A172 (cell line): ENCODE results near the gene CDH4. TPM values are rescaled to one million over a fixed set of nuclear protein-coding genes. Genes with fewer than 3 reads are reported as not detected.

Experiments
- DNase-seq: peaks from one replicate; pipeline ENCODE4 v3.0.0-alpha.2; 2015; ENCODE audit warnings: low spot score
- total RNA-seq: library from RNA; depleted of rRNA; stranded (reverse); fragments of >200 nt; shearing (Covaris generic); gene quantifications from 2 replicates; pipeline ENCODE4 v1.2.3, GENCODE V29; 2014; rRNA removed

CDH4 gene
- 2.6 and 5.5 TPM in 2 replicates for total RNA-seq

DNA sequence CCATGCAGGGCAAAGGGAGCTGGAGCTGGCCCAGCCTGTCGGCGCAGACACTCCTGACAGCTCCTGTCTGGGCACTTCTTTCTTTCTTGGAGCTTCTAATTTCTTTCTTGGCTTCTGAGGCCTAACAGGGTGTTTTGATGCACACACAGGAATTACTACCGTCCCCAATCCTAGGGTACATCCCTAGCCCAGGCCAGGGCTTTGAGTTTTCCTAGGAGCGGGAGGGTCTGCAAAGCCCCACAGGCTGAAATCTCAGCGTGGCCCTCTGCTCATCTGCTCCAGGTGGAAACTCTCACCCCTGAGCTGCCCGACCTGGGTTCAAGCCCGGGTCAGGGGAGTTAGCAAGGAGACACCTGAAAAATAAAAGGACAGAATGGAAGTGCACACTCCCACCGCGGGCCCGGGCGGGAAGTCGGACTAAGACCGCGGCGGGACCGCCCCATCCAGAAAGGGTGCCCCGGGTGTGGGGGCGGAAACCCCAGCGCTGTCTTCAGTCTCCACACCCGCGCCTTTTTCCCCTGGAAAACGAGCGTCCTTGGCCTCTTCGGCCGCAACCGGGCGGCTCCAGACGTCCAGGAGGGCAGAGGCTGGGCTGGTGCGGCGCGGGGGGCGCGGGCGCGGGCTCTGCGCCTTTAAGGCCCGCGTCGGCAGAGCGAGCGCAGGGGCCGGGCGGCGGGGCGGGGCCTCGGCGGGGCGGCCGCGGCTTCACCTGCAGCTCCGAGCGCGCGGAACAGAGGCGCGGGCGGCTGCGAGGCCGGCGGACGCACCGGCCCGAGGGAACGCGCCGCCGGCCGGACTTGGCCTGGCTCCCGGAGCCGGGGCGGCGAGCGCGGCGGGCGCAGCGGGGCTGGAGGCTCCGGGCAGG, at the start of gene CDH4:
Gene CDH4, plus strand, starts transcription at position 733 of the 865 bp plus-strand sequence.
- no peak for DNase-seq

DNA sequence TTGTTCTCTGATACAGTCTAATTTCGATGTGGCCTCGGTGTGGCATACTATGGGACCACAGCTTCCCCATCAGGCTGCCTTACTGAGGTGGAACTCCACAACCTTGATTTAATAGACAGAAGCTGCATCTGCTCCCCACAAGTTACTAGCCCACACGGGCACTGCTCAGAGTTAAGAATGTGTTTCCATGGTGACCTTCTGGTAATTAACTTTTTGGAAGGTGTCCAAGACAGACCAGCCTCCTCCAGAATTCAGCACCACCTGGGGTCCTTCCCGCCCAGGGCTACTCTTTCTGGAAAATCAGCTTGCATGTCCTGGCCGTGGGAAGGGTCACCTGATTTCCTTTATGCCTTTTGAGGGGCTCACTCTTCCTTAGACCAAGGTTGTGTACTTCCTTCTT, 48.7 kb upstream of the CDH4 start:
- DNase-seq, result no peak

DNA sequence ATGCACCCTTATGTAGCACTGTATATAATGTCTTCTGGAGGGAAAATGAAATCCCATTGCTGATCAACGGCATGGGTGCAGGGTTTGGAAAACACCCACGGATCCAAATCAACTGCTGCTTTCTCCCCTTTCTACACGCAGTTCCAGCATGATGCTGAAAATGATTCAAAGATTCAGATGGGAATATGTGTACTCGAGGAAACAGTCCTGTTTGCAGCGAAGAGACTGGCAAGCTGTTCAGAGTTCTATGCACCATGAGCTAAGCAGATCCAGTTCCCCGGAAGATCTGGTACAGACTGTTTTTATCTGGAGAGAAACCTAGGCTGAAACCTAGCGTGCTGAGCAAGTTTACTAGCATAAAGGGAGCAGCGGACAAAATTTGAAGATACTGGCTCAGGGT, 47.9 kb upstream of the CDH4 start:
- DNase-seq, result no peak

DNA sequence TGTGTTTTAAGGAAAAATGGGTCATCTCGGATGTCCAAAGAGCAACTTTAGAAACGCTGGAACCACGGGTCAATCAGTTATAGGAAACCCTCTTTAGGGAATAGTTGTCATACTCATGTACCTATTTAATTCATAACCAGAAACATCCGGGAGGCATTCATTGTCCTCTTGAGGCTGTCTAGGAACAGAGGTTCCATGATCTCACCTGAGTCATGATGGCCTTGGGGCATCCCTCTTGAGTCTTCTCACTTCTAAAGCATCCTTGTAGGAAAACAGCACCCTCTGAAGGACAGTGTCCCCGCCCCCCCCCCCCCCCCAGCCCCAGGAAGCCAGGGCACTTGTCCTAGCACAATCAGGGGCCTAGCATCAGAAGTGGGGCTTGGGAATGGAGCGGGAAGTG, 46.3 kb upstream of the CDH4 start:
- DNase-seq, result no peak

DNA sequence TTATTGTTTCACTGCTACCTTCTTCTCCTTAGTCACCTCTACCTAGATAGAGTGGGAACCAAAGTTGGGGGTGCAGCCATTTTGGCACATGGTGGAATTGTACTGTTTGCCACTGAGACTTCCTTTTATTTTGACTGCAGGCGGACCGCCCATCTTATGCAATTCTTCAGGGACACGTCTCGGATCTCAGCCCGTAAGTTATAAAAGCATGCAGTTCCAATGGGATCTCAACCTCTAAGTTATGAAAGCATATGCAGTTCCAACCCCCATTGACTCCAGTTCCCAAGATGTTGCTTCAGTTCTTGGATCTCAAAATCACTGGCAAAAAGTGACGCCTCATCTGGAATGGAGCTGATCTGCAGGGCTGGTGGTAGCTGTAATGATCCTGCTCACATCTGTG, 41.2 kb upstream of the CDH4 start:
- no peak for DNase-seq

DNA sequence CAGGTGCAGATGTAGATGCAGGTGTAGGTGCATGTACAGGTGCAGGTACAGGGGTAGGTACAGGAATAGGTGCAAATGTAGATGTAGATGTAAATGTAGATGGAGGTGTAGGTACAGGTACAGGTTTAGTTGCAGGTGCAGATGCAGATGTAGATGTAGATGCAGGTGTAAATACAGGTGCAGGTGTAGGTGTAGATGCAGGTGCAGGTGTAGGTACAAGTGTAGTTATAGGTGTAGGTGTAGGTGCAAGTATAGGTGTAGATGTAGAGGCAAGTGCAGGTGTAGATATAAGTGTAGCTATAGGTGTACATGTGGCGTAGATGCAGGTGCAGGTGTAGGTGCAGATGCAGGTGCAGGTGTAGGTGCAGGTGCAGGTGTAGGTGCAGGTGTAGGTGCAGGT, 34.2 kb upstream of the CDH4 start:
- no peak for DNase-seq

DNA sequence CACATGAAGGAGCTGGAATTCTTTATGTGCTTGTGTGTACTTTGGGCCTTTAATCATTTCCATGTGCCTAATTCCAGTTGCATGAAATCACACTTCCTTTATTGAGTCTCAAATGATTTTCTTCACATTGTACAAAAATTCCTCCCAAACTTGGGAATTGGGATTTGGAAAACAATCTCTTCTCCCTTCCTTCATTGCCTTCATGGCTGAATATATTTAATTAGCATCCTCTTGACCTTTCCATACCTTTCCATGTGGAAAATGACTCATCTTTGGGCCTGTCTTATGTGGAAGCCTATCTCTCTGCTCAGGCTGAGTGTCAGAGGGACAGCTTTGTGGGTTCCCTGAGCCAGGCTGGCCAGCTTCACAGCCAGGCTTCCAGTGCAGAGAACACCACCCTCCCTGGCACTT, 33.0 kb upstream of the CDH4 start:
- DNase-seq, result peak; percentile 21

DNA sequence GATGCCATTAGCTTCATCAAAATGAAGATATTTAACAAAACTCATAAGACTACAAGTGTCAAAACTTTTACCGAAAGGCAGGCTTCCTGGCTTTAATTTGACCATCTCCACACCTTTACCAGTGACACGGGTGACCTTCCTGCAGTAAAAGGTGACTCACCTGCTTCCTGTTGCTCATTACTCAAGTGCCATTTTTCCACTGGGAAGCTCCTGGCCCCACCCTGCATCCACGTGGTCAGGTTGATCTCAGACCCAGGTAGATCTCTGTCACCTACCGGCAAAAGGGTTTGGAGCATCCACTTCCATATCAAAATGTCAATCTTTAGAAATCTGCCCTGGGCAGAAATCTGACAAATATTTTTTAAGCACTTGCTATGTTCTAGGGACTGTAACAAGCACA, 31.9 kb upstream of the CDH4 start:
- peak; percentile 9 for DNase-seq

DNA sequence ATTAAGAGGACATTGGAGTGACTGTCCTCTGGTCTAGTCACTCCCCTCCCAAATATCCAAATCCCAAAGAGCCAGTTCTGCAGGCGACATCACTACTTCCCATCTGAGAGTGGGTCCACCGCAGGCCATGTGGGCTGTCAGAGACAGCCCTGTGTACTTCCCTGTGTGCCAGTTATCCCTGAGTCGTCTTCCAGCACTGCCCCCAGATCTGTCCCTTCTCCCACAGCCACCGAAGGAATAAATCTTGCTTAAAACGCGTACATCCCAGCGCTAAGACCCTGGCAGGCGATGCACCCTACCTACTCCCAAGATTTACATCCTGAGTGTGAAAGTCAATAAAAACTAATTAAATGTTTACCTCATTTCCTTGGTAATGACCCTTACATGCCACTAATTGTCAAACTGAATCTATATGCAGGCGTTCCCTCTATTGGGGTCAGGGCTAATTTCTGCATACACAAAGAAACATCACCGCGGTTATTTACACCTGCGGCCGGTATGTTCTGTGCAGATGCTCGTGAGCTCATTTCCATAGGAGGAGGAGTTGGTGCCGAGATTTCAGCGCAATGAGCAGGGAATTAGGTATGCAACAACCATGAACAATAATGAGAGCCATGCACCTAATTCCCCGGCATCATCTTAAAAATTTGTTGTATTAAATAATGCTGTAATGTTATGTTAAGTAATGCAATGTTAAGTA, 31.3 kb upstream of the CDH4 start:
- no peak for DNase-seq

DNA sequence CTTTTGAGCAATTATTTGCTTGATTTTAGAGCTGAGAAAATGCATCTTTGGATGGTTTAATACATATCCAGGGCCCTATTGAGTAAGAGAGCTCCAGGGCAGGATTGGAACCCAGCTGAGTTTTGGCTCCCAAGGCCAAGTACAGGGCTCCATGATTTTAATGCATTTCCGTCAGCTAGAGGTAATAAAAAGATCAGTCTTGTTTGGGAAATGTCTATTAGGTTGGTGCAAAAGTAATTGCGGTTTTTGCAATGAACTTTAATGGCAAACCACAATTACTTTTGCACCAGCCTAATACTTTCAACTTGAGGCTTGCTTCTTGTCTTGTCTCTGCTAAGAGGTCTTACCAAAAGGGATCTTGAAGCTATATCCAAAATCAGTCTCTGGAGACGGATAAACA, 29.4 kb upstream of the CDH4 start:
- DNase-seq, result no peak

DNA sequence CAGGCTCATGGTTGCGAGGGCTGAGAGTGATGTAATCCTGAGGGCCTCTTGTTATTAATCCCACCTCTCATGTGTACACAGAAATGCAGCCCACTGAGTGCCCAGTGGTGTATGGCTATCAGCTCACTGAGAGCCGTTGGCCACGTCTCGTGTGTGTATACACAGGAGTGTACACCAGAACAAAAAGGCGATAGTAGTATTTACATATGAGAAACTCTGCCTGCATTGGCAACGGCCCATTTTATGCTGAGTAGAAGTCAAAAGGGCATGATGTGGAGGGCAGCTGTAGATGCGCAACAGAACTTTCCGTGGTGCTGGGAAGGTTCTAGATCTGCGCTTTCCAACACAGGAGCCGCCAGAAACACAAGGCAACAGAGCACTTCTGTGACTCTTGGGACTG, 28.9 kb upstream of the CDH4 start:
- no peak for DNase-seq

DNA sequence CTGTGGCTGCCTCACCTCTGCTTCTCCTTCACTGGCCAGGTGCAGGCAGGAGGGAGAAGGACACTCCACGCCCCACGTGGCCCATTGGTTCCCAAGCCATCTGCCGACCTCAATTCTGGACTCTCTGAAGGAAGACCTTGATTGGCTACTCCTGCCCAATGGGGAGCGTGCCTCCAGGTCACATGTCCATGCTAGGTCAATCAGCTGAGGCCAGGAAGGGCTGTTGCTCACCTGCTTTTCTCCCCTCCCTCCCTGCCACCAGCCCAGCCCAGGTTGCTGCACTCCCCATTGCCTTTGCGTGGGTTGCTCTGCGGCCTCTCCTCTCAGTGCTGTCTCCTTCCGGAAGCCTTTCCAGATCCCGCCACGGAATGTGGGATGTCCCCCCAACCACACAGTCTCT, 21.9 kb upstream of the CDH4 start:
- no peak for DNase-seq

DNA sequence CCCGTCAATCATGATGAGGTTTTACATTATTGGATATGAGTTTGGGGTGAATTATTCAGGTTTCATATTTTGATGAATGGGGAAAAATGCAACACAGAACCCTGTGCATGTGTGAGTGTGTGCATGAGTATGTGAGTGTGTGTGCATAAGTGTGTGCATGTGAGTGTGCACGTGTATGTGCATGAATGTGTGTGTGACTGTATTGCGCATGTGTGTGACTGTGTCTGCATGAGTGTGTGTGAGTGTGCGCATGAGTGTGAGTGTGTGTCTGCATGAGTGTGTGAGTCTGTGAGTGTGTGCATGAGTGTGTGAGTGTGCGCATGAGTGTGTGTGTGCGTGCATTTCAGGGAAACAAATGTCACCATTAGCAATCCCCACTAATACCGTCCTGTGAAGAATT, 18.5 kb upstream of the CDH4 start:
- DNase-seq, result no peak

DNA sequence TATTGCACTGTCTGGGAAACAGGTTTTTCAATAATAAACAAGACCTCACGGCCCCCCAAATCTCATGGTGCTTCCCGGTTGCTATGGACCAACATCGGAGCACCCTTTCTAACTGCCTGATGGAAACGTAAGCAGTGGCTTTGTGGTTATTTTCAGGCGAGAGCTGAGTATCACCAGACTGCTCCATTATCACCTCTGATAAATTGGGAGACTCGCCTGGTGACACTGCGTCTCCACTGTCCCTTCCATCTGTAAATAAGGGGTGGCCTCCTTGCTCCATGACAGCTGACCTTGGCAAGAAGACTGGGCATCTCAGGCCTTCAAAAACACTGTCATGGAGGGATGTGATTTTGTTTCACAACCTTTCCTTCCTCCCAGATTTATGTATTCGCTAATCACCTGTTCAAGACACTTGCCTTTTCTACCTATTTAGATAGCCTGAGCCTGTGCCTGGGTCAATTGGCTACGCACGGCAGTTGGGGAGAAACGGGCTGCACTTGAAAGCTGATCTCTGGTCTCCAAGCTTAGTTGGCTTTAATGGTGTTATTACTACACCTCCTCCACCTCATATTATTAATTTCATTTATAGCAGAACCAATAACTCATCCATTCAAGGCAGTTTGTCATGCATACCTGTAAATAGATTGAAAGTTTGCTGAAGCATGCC, 17.7 kb upstream of the CDH4 start:
- no peak for DNase-seq

DNA sequence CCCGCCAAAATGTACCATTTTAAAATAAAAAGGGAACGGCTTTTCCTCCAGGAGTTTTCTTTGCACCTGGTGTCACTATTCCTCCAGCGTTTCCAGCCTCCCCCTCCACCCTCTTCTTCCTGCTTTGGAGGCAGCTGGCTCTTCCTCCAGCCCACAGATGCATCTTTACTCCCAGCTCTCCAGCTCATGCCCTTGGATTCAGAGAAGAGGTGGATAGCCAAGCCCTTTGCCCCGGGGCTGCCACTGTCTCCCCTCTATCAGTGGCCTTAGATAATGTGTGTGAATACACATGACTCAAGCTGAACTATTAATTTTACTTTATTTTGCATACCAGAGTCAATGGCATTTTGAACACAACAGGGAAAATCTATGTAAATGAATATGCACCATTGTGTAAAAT, 15.3 kb upstream of the CDH4 start:
- no peak for DNase-seq

DNA sequence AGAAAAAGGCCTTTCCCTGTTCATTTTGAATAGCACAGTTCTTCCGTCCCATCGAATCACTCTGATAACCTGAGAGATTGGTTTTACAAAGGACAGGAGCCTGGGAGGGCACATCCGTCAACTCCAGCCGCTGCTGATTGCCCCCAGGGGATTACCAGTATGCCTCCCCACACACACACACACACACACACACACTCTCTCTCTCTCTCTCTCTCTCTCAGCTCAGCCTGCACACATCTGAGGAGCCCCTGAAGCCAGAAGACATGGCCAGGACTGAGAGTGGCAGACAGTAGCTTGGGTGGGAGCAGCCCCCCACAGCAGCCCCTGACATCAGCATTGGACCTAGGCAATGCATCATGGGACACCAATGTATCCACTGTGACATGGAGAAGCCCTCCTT, 13.2 kb upstream of the CDH4 start:
- DNase-seq, result no peak

DNA sequence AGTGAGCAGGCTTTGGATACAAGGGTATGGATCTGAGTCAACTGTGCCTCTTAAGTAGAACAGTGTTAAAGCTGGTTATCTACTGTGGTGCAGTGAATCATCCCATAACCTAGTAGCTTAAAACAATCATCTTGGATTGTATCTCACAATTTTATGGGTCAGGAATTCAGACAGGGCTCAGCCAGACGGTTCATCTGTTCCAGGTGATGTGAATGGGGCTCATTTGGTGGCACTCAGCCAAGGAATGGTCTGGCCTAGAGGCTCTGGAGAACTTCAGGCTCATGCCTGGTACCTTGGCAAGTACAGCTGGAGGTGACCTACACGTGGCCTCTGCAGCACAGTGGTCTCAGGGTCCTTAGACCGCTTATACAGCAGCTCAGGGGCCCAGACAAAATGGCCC, 11.2 kb upstream of the CDH4 start:
- no peak for DNase-seq

DNA sequence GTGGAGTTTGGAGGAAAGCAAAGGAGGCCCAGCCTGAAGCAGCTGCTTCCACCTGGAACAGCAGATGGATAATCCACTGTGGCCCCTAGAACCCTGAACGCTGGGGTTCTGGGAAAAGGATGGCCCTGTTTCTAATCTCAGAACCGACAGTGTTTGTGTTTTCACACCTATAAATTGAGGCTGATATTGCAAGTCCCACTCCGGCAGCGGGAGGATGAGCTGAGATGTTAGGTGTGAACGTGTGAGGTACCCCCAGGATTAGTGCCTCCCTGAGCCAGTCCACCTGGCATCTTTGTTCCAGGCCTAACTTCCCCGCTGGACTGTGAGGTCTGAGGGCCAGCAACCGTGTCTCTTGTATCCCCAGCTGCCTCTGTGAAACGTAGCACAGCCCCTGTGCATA, 7.8 kb upstream of the CDH4 start:
- DNase-seq, result no peak

DNA sequence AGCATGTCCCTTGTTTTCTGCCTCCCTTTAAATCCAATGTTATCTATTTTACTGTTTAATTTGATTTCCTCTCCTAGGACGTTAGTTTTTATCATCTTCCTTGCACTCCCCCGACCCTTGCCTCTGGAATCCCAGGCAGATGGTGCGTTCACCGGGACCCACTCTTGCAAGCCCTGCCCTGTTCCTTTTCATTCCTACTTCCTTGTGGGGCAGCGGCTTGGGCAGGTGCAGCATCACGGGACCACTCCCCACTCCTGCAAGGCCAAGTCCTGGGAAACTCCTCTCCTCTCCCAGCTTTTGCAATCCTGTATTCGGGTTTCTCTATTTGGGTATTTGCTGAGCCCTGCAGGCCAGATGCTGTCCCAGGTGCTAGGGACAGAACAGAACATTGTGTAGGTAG, 5.8 kb upstream of the CDH4 start:
- no peak for DNase-seq

DNA sequence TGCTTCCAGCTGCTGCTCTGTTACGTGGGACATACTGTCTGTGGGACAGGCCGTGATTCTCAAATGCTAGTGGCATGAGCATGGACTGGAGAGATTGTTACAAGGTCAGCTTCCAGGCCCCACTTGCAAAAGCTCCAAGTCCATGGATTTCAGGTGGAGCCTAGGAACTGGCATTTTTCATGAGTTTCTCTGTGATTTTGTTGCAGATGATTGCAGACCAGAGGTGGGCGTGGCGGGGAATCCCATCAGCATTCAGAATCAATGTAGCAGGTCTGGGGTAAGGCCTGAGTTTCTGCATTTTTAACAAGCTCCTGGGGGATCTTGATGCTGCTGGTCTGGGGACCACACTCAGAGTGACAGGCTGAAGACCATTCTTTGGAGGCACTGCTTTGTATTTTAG, 2.4 kb upstream of the CDH4 start:
- no peak for DNase-seq

DNA sequence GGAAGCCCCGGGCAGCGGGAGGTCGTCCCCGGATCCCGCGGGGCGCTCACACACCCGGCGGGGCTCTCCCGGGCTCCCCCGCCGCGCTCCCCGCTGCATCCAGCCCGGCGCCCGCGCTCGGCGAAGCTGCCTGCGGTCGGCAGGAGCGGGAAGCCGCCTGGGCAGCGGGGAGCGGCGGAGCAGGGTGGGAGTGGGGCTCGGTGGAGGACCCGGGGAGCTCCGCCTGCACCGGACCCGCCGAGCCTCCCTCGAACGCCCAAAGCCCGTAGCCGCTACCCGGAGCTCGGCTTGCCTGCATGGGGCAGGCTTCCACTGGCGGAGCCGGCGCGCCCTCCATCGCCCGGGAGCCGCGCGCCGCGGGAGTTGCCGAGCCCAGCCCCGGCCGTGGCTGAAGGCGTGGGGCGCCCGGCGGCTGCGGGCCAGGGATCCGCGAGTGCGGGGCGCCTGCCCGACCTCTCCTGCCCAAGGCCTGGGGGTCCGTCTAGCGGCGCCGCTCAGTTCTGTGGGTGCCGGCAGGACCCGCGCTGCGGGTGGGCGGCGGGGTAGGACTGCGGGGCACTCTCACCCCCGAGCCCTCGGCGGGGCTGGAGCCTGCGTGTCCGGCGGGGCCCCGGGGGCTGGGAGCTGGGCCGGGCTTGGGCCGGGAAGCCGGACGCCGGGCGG, 671 bp downstream of the CDH4 start:
- DNase-seq, result no peak

DNA sequence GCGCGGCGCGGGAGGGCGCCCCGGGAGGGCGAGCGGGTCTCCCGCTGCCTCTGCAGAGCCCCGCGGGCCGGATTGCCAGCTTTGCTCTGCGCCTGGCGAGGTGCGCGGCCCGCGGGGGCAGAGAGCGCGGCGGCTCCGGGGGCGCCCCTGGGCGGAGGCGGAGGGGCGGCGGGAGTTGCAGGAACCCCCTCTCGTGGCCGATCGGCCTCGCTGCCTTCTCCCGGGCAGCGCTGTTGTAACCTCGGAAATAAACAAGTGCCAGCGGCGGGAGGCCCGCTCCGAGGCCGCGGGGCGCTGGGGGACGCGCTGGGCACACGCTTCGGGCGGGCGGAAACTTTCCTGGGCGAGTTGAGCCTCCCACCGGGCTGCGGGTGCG, 1.2 kb downstream of the CDH4 start:
- no peak for DNase-seq
